Measurements from ENCODE around the gene COL6A2. TPM values are rescaled to one million over a fixed set of nuclear protein-coding genes. Genes with fewer than 3 reads are reported as not detected.
"Not testable (repeated sequence)": the region's sequence is repeated elsewhere in the genome, so short reads cannot be mapped to it uniquely, and the experiment has no call there.

The COL6A2 gene
- total RNA-seq, 1 experiment from 2014 or later = 38.5 TPM

GRCh38 chr21:46060596-46061061 lies 37.3 kb upstream of the COL6A2 start:
- DNase-seq (ENCODE audit: low spot score) = peak; percentile 89

DNA sequence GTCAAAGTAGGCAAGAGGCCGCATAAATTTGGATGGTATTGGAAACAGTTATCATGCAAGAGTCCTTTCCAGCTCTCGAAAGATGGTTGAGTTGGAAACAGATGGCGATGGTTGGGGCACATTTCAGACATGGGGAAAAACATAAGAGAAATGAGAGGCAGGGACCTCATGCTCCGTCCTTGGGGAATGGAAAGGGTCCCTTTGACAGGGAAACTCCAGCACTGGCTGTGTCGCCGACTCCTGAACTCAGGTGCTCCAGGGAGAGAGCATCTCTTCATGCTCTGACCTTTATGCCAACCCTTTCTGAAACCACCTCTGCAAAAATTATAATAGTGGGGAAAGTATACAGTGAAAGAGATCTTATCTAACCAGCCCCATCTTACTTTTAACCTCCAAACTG lies 36.8 kb upstream of the COL6A2 start:
- DNase-seq (ENCODE audit: low spot score) = no peak

DNA sequence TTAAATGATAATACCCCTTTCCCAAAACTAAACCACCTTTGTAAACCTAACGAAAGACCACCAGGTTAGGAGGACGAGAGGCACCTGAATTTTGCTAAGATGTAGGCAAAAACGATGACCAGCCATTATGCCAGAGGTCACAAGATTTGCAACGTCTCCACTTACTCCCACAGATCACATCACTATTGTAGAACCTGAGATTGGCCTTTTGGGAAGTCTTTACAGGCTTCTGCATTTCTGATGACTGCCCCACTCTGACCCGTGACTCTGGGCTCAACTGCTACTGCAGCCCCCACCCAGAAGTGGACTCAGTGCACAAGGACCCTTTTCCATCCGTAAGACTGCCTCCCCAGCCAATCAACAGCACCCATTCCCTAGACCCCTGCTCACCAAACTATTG lies 36.4 kb upstream of the COL6A2 start:
- DNase-seq (ENCODE audit: low spot score) = no peak

- no peak for DNase-seq (ENCODE audit: low spot score)
Measured at GRCh38 chr21:46061950-46062349, 36.0 kb upstream of the COL6A2 start.

DNA sequence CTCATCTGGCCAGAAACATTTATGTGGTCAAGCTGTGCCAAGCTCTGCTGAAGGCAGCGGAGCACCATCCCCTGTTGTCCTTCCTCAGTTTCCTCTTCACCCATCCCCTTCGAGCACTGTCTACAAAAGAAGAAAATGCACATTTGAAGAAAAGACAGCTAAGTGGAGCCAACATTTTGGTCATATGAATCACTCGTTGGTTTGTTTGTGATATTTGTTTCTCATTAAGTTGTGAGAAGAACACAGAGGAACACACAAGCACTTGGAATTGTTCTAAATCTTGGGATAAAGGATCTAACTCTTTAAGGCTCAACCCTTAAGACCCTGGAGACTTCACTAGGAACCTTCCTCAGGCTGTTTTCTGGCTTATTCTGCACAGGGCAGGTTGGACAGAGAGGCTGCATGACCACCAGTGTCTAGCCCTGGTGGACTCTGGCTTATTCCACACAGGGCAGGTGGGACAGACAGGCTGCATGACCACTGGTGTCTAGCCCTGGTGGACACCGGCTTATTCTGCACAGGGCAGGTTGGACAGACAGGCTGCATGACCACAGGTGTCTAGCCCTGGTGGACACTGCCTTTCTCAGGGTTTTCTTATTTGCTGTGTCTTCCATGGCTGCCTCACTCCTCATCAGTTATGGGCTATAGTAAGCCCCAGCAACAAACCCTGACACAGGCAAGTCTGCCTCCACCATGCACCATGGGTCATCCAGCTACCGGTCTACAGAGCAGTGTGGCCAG lies 35.3 kb upstream of the COL6A2 start:
- DNase-seq (ENCODE audit: low spot score) = no peak

DNA sequence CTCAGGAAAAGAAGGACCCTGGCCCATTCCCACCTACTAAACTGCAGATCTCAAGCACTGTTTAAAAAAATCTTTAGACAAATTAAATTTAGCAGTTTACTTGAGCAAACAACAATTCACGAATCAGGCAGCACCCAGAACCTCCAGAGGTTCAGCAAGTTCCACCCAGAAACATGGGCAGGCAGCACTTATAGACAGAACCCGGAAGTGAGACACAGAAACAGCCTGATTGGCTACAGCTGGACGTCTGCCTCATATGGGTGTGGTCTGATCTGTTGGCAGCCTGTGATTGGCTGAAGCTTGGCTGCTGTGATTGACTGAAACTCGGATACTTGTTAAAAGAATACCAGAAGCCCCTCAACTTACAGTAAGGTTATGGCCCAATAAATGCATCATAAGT lies 34.7 kb upstream of the COL6A2 start:
- DNase-seq (ENCODE audit: low spot score) = no peak

DNA sequence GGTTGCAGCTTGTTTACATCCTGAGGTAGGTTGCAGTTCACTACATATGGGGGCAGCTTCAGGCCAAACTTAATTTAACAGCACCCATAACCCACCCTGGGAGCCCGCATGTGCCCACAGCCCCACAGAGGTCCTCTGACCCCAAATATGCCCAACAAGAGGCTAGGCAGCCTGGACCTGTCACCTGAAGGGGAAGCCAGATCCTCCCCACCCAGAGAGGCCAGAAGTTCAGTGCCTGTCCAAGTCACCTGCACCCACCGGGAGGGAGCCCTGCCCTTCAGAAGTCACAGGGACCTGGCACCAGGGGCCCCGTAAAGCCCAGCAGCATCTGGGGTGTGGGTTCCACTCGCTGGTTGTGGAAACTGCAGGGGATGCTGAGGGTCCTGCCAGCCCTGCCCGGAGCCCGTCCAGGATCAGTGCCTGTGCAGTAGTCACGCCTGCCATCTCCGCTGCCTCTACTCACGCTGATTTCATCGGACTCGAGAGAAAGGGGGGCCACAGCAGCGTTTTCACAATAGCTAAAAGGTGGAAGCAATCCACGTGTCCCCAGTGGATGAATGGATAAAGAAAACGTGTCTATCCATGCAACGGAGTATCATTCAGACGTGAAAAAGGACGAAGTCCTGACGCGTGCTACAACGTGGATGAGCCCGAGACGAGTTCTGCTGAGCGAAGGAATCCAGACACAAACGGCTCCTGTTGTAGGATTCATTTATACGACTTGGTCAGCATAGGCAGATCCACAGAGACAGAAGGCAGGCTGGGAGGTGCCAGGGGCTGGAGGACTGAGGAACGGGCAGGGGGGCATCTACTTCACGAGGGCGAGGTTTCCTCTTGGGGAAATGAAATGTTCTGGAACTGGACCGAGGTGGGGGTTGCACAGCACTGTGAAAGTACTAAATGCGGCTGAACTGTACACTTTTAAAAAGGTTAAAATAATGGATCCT lies 33.9 kb upstream of the COL6A2 start:
- DNase-seq (ENCODE audit: low spot score) = no peak

GRCh38 chr21:46064870-46065214 lies 33.1 kb upstream of the COL6A2 start:
- DNase-seq (ENCODE audit: low spot score) = no peak

DNA sequence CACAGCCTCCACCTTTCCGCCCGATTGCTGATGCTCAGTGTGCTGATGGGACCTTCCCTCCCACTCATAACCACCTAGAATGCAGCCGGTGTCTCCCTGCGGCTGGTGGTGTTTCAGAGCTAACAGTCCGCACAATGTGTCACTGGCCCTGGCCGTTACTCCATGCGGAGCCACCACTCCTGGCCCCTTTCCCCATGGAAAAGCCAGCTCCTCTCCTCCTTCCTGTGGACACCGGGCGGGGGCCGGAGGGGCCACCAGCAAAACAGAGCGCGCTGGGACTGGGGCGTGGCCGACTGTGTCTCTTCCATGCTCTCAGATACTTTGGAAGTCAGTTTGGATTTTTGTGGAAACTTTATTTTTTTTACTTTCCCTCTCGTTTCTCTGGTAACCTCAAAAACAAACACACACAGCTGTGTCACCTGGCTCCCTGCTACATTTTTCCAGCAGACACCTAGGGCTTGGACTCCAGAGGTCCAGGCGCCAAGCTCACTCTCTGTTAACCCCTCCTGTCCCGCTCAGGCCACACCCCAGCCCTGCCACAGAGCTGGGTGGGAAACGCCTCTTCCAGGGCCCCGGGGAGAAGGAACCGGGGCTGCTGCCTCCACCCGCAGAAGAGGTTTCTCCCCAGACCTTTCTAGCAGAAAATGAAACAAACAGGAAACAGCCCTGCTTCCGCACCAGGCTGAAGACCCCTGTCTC lies 32.5 kb upstream of the COL6A2 start:
- DNase-seq (ENCODE audit: low spot score) = no peak

DNA sequence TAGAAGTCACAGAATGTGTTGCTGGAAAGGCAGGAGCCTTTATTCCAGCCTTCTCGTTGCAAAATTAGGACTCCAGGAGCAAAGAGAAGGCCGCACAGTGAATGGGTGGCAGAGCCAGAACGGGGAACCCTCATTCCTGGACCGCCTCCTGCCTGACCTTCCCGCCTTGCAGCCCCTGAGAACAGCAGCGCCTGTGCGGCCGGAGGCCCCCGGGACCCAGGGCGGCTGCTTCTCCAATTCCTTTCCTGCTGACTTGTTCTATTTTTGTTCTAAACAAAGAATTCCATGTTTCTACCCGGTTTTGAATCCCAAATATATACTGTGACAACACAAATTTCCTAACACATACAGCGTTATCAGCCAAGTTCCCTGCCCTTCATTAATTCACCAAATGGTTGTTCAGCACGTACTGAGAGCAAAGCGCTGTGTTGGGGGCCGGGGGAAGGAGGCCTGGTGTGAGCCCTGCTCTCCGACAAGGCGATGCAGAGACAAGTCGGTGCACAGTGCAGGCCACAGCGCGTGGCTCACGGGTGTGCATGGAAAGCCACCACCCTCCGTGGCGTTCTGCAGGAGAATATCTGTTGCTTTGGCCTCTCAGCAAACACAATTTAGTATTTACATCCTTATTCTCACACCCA lies 31.9 kb upstream of the COL6A2 start:
- no peak for DNase-seq (ENCODE audit: low spot score)

DNA sequence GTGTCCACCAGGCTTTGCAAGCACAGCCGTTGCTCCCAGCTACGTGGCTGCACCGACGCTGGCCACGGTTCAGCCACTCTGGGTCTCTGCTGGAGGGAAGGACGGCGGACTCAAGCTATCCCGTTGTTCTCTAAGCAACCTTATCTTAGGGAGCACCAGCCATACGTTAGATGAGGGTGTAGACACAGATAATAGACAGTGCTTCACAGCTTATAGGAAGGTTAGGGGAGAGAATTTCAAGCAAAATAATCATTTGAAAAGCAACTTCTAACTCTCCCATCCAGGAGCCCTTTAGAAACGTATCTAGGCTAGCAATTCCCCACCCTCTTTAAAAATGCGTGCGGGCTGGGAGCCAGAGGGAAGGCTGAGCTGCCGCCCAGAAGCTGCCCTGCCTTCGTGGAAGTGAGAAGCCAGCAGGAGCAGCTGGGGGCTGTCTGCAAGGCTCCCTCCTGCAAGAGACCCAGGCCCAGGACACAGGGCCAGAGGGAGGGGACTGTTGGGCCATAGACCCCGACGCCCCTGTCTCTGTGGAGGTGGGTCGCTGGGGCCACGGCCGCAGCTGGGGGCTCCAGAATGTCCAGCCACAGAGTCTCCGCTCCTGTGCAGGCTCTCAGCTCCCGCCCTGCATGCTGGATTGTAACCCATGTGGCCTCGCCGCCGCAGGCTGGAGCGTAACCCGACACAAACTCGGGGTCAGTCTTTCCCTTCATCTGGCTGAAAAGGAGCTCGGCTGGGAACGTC lies 31.2 kb upstream of the COL6A2 start:
- no peak for DNase-seq (ENCODE audit: low spot score)

DNA sequence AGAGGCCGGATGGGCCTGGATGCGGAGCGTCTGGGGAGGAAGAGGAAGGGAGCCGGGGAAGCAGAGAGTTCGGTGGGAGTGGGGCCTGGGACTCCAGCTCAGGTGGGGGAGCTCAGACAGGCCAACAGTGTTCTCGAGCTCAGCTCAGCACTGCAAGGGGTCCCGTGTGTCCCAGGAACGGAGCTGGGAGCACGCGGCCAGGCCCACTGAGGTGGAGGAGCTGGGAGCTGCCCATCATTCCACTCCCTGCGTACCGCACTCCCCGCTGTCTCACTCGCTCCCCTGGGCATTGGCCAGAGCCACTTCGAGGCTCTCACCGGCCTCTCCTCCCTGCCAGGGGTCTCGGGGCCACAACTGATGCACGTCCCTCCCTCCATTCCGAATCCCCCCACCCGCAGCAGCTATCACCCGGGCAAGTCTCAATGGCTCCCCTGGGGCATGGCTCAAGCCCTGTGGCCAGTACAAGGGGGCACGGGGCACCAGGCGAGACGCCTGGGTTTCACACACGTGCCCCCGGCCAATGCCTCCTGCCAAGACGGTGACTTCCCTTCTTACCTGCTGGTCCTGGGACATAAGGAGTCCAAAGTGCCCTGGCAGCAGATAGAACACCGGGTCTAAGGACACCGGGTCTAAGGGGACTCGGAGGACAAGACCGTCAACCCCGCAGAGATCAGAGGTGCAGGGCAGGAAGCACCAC lies 30.3 kb upstream of the COL6A2 start:
- no peak for DNase-seq (ENCODE audit: low spot score)

GRCh38 chr21:46068516-46069079 lies 29.3 kb upstream of the COL6A2 start:
- no peak for DNase-seq (ENCODE audit: low spot score)

GRCh38 chr21:46069166-46069565 lies 28.7 kb upstream of the COL6A2 start:
- no peak for DNase-seq (ENCODE audit: low spot score)

GRCh38 chr21:46069719-46070279 lies 28.1 kb upstream of the COL6A2 start:
- no peak for DNase-seq (ENCODE audit: low spot score)

- no peak for DNase-seq (ENCODE audit: low spot score)
Measured at GRCh38 chr21:46071082-46071481, 26.8 kb upstream of the COL6A2 start.

DNA sequence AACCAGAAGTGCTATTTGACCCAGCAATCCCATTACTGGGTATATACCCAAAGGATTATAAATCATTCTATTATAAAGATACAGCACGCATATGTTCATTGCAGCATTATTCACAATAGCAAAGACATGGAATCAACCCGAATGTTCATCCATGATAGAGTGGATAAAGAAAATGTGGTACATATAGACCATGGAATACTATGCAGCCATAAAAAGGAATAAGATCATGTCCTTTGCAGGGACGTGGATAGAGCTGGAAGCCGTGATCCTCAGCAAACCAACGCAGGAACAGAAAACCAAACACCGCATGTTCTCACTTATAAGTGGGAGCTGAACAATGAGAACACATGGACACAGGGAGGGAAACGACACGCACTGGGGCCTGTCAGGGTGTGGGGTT lies 21.2 kb upstream of the COL6A2 start:
- DNase-seq (ENCODE audit: low spot score) = not testable (repeated sequence)

DNA sequence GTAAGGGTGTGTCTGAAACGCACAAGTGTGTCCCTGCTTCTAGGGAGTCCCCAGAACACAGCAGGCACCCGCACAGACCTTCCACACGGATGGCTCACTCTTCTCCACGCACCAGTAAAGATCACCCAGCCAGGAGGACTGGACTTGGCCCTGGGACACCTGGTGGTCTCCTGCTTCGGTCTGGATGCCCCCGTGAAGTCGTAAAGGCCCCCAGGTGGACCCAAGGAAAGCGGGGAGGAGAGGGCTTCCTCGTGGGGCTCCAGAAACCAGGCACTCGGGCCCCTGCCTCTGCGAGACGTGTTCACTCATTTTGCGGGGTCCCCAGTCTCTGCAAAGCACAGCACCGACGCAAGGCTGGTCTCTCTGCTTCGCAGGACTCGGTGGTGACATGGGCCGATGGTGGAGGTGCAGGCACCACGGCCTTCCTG lies 20.2 kb upstream of the COL6A2 start:
- DNase-seq (ENCODE audit: low spot score) = no peak

GRCh38 chr21:46078322-46078977 lies 19.5 kb upstream of the COL6A2 start:
- DNase-seq (ENCODE audit: low spot score) = no peak

Measured in H4 (cell line).